NCI-H1105 treated with DMSO at 0.1 percent for 48 hours (cell line): ENCODE results near the gene RFPL1.

ENCODE experiments used
- DNase-seq: peaks from one replicate; lab custom pipeline; 2025; lab: John Stamatoyannopoulos, UW

RFPL1 gene

GRCh38 chr22:29443452-29443851 lies 5.1 kb downstream of the RFPL1 start:
- DNase-seq = no peak

GRCh38 chr22:29443861-29444792 lies 5.7 kb downstream of the RFPL1 start:
- DNase-seq = no peak

DNA sequence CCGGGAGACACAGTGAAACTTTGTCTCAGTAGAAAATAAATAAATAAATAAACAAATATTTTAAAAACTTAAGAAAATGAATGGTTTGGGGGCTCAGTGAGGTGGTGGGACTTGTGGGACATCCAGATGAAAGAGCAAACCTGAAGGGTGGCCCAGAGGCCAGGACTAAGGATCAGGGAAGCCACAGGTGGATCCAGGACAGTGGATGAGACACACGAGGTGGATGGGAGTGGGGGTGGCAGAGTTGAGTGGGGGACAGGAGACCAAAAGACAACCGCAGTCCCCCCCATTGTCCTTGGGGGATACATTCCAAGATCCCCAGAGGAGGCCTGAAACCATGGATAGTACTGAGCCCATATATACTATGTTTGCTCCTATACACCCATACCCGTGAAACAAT lies 7.1 kb downstream of the RFPL1 start:
- no peak for DNase-seq

GRCh38 chr22:29447906-29448305 lies 9.5 kb downstream of the RFPL1 start:
- DNase-seq = no peak

- DNase-seq = no peak
Observed at GRCh38 chr22:29449296-29449875, 11.0 kb downstream of the RFPL1 start.

DNA sequence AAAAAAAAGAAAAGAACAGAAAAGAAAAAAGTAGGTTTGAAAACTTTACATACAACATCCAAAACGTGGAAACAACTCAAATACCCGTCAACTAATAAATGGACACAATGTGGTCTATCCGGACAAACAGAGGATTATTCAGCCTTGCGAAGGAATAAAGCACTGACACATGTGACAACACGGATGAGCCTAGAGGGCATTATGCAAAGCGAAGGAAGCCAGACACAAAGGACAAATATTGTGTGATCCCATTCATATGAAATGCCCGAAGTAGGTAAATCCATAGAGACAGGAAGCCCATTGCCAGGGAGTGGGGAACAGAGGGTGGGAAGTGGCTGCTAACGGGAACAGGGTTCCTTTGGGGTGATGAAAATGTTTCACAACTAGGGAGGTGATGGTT lies 11.8 kb downstream of the RFPL1 start:
- no peak for DNase-seq

- DNase-seq = no peak
Observed at GRCh38 chr22:29451863-29452262, 13.5 kb downstream of the RFPL1 start.

GRCh38 chr22:29454276-29454675 lies 15.9 kb downstream of the RFPL1 start:
- no peak for DNase-seq

- DNase-seq = no peak
Observed at GRCh38 chr22:29456211-29456671, 17.9 kb downstream of the RFPL1 start.

DNA sequence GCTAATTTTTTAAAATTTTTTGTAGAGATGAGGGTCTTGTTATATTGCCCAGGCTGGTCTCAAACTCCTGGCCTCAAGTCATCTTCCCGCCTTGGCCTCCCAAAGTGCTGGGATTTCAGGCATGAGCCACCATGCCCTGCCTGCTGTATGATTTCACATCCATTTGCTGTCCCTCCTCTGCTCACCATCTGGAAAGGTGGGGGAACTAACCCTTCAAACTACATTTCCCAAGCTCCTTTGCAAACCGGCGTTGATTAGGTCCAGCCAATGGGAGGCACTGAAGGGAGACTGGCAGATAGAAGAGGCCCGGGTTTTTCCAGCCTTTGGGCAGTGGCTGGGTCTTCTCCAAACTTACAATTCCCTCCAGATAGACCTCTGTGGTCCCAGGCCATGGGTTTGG lies 19.3 kb downstream of the RFPL1 start:
- DNase-seq = peak; percentile 38

- DNase-seq = no peak
Observed at GRCh38 chr22:29458551-29458950, 20.2 kb downstream of the RFPL1 start.

GRCh38 chr22:29459773-29460172 lies 21.4 kb downstream of the RFPL1 start:
- no peak for DNase-seq

DNA sequence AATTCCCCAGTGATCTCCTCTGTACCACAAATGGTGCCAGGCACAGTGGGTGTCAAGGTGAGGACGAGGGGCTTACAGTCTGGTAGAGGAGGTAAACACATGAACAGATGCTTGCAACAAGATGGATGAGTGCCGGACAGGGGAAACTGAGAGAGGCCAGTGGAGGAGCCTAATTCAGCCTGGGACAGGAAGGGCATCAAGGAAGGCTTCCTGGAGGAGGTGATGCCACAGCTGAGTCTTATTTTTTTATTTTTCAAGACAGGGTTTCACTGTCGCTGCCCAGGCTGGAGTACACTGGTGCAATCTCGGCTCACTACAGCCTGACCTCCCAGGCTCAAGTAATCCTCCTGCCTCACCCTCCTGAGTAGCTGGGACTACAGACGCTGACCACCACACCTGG lies 22.9 kb downstream of the RFPL1 start:
- DNase-seq = no peak

GRCh38 chr22:29463629-29464028 lies 25.2 kb downstream of the RFPL1 start:
- DNase-seq = no peak

GRCh38 chr22:29464581-29464980 lies 26.2 kb downstream of the RFPL1 start:
- no peak for DNase-seq

DNA sequence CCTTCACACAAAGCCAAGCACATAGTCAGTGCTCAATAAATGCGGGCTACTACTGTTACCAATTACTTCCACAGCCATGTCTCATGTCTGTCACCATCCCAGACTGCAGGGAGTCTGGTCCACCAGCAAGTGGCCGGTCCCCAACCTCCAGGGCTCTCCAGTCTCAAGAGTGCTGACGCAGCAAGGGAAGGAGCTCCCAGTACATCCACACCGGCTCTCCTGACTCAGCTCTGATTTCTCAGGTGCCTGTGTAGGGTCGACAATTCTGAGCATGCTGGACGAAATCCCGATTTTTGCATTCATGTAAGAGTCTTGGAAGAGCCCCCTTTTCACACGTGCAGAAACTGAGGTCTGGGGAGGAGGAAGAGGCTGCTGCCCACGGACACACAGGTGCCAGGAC lies 31.4 kb downstream of the RFPL1 start:
- no peak for DNase-seq

DNA sequence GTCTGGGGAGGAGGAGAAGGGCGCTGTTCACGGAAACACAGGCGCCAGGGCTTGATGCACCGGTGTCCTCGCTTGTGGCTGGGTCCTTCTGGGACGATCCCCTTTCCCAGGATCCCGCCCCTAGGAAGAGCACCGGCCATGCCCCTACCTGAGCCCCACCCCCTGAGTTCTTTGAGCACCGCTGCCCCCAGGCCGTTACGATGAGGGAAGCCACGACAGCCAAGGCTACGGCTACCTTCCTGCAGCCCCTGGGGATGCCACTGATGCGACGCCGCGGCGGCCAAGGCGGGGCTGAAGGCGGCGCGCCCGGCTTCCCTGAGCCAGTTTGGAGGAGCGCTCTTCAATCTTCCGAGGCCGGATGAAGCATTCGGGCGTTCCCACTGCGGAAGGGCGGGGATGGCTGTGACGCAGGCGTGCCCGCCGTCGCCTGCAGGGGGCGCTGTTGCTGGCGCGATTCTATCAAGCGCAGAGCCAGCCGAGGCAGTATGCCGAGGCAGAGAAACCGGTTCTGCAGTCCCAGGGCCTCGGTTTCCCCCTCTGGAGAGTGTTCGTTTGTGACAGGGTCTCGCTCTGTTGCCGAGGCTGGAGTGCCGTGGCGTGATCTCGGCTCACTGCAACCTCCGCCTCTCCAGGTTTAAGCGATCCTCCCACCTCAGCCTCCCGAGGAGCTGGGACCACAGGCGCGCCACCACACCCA lies 31.9 kb downstream of the RFPL1 start:
- DNase-seq = peak; percentile 63

GRCh38 chr22:29473001-29473400 lies 34.6 kb downstream of the RFPL1 start:
- no peak for DNase-seq

GRCh38 chr22:29475550-29475949 lies 37.2 kb downstream of the RFPL1 start:
- no peak for DNase-seq

DNA sequence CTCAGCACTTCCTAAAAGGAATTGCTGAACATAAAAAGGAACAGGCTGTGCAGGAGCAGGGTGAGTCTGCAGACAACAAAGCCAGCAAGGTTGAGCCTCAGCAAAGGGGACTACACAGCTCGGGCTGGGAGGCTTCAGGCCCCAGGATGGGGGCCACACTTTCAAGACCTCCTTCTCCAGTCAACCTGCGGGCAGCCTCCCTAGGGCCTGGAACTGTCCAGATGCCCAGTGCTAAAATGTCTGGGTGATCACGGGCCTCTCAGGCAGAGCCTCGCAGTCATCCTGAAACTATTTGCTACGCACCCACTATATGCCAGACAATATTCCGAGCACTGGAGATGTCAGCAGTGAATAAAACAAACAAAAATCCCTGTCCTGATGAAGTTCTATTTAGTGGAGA lies 37.7 kb downstream of the RFPL1 start:
- no peak for DNase-seq

DNA sequence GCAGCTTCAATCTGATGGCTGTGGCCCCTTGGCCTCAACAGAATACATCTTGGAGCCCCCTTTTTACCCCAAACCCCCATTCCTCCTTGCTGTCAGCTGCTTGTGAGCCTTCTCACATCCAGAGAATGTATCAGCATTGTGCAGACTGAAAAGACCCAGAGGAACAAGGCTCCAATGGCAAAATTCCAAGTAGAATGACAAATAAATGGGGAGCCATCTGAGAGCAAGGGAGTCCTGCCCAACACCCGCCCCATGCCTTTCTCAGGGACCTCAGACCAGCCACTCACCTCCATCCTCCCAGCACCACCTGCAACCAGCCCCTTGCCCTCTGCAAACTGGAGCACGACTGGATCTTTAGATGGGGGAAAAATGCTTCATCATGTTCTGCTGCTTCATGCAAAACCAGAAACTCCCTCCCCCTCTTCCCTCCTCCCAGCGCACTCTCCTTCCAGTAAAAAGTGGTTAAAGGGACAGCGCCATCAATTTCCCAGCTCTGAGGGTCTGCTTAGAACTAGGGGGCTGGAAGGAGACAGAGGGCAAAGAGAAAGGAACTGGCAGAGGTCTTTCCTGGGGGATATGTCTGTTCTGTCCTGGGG lies 39.4 kb downstream of the RFPL1 start:
- peak; percentile 26 for DNase-seq
